Measurements from ENCODE around the gene PDZD4.

GRCh38 chrX:153768311-153769157 is 61.8 kb downstream of the PDZD4 start:
- TF ChIP-seq, protein P1, sequence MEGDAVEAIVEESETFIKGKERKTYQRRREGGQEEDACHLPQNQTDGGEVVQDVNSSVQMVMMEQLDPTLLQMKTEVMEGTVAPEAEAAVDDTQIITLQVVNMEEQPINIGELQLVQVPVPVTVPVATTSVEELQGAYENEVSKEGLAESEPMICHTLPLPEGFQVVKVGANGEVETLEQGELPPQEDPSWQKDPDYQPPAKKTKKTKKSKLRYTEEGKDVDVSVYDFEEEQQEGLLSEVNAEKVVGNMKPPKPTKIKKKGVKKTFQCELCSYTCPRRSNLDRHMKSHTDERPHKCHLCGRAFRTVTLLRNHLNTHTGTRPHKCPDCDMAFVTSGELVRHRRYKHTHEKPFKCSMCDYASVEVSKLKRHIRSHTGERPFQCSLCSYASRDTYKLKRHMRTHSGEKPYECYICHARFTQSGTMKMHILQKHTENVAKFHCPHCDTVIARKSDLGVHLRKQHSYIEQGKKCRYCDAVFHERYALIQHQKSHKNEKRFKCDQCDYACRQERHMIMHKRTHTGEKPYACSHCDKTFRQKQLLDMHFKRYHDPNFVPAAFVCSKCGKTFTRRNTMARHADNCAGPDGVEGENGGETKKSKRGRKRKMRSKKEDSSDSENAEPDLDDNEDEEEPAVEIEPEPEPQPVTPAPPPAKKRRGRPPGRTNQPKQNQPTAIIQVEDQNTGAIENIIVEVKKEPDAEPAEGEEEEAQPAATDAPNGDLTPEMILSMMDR (IDR thresholded peaks at IDR 0.05; ENCODE audit: insufficient read depth, low read depth, low read length) = no peak
- no peak for TF ChIP-seq EZH2 (IDR thresholded peaks at IDR 0.05; ENCODE audit: insufficient read depth, low read length)
